Neural progenitor cell (in vitro differentiated cells): ENCODE data around the gene SLC30A2. TPM values are rescaled to one million over a fixed set of nuclear protein-coding genes. Genes with fewer than 3 reads are reported as not detected.
A peak's percentile ranks its signal among the peaks of the same experiment; 100 is the strongest.

Source experiments
- DNase-seq: peaks from one replicate; pipeline ENCODE4 v3.0.0-alpha.2; 2016; ENCODE audit warnings: low spot score
- H2AFZ ChIP-seq: fragments of 200-600 bp; sonication (generic); replicated peaks from 2 replicates; pipeline ENCODE4 v1.6.1; 2016; ENCODE audit warnings: antibody characterized with exemption
- H3F3A ChIP-seq: fragments of 200-600 bp; sonication (generic); 2 replicates; pipeline ENCODE4 v1.6.1; 2016; ENCODE audit warnings: antibody characterized with exemption, low read depth
- H3K27ac ChIP-seq: fragments of 200-600 bp; sonication (generic); 2 replicates; pipeline ENCODE4 v1.5.1; 2016; ENCODE audit warnings: mild to moderate bottlenecking
- H3K27me3 ChIP-seq: fragments of 200-600 bp; sonication (generic); 2 replicates; pipeline ENCODE4 v1.6.1; 2016; ENCODE audit warnings: mild to moderate bottlenecking, moderate library complexity
- H3K36me3 ChIP-seq: fragments of 200-600 bp; sonication (generic); 2 replicates; pipeline ENCODE4 v1.5.1; 2016
- H3K4me1 ChIP-seq: fragments of 200-600 bp; sonication (generic); 2 replicates; pipeline ENCODE4 v1.6.1; 2016; ENCODE audit warnings: mixed run types
- H3K4me2 ChIP-seq: fragments of 200-600 bp; sonication (generic); 2 replicates; pipeline ENCODE4 v1.6.1; 2016
- H3K4me3 ChIP-seq: fragments of 200-600 bp; sonication (generic); 2 replicates; pipeline ENCODE4 v1.5.1; 2016
- H3K79me2 ChIP-seq: fragments of 200-600 bp; sonication (generic); 2 replicates; pipeline ENCODE4 v1.6.1; 2016; ENCODE audit warnings: low read depth
- H3K9ac ChIP-seq: fragments of 200-600 bp; sonication (generic); 2 replicates; pipeline ENCODE4 v1.6.1; 2016
- H3K9me3 ChIP-seq: fragments of 200-600 bp; sonication (generic); 2 replicates; pipeline ENCODE4 v1.5.1; 2016; ENCODE audit warnings: low read depth
- H4K20me1 ChIP-seq: fragments of 200-600 bp; sonication (generic); 2 replicates; pipeline ENCODE4 v1.6.1; 2016; ENCODE audit warnings: low read depth
- H3K27ac Mint-ChIP-seq: 3 replicates; pipeline ENCODE4 v1.8.0; 2021; ENCODE audit warnings: mixed read lengths
- H3K27me3 Mint-ChIP-seq: 2 replicates; pipeline ENCODE4 v1.8.0; 2022; ENCODE audit warnings: low read depth, mild to moderate bottlenecking, inconsistent platforms, moderate library complexity, mixed read lengths; ENCODE audit not compliant: insufficient read depth
- H3K36me3 Mint-ChIP-seq: 3 replicates; pipeline ENCODE4 v1.8.0; 2021; ENCODE audit warnings: mixed read lengths
- H3K4me1 Mint-ChIP-seq: 3 replicates; pipeline ENCODE4 v1.8.0; 2021; ENCODE audit warnings: mixed read lengths
- H3K4me3 Mint-ChIP-seq: 3 replicates; pipeline ENCODE4 v1.8.0; 2021; ENCODE audit warnings: mild to moderate bottlenecking, moderate library complexity, mixed read lengths
- H3K9me3 Mint-ChIP-seq: 3 replicates; pipeline ENCODE4 v1.8.0; 2020; ENCODE audit warnings: mixed read lengths
- EZH2 ChIP-seq: fragments of 200-600 bp; sonication (generic); IDR thresholded peaks from 2 replicates; pipeline ENCODE4 v1.6.1; 2017; ENCODE audit warnings: antibody characterized with exemption, mild to moderate bottlenecking, moderate library complexity
- EZH2phosphoT487 ChIP-seq: fragments of 200-600 bp; sonication (generic); IDR thresholded peaks from 2 replicates; pipeline ENCODE4 v1.6.1; 2017; ENCODE audit warnings: antibody characterized with exemption
- total RNA-seq: library from RNA; depleted of rRNA; stranded (reverse); fragments of >200 nt; gene quantifications from 2 replicates; pipeline ENCODE4 v1.2.3, GENCODE V29; 2015; ENCODE audit warnings: low replicate concordance
- TF ChIP-seq, protein P1 (sequence below): fragments of 200-600 bp; sonication (generic); IDR thresholded peaks from 2 replicates; pipeline ENCODE4 v1.5.1; 2017; ENCODE audit warnings: antibody characterized with exemption, mild to moderate bottlenecking

The SLC30A2 gene
- total RNA-seq, 1 donor from 2014 or later, result not detected

DNA sequence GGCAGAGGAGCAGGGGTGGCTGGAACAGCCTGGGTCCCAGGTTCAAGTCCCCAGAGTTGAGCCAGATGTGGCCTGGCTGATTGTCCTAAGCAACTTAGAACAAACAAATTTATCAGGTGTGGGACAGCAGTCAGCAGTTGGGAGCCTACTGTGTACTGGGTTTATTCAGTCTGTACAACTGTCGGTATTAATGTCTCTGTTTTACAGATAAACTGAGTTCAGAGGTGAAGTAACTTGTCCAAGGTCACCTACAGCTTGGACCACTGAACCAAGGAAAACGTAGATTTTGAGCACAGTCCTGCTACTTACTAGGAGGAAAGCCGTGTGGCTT is 36.1 kb upstream of the SLC30A2 start:
- H2AFZ ChIP-seq, result no peak overlapping the region
- Mint-ChIP-seq H3K27ac (no peak overlapping the region), H3K4me3 (no peak overlapping the region), H3K4me1 (peaks cover 11% of the 10 kb centered on the region), H3K36me3 (no peaks in the 10 kb centered on the region), H3K9me3 (no peaks in the 10 kb centered on the region), H3K27me3 (peaks cover 13% of the 10 kb centered on the region)
- no peaks in the 10 kb centered on the region for H3K9me3 ChIP-seq
- no peak overlapping the region for H3K4me2 ChIP-seq
- H3K79me2 ChIP-seq, result no peaks in the 10 kb centered on the region
- no peaks in the 10 kb centered on the region for H3F3A ChIP-seq
- TF ChIP-seq, protein P1, sequence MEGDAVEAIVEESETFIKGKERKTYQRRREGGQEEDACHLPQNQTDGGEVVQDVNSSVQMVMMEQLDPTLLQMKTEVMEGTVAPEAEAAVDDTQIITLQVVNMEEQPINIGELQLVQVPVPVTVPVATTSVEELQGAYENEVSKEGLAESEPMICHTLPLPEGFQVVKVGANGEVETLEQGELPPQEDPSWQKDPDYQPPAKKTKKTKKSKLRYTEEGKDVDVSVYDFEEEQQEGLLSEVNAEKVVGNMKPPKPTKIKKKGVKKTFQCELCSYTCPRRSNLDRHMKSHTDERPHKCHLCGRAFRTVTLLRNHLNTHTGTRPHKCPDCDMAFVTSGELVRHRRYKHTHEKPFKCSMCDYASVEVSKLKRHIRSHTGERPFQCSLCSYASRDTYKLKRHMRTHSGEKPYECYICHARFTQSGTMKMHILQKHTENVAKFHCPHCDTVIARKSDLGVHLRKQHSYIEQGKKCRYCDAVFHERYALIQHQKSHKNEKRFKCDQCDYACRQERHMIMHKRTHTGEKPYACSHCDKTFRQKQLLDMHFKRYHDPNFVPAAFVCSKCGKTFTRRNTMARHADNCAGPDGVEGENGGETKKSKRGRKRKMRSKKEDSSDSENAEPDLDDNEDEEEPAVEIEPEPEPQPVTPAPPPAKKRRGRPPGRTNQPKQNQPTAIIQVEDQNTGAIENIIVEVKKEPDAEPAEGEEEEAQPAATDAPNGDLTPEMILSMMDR, result no peak
- no peak for TF ChIP-seq EZH2
- no peak for TF ChIP-seq EZH2phosphoT487
- H3K4me3 ChIP-seq, result no peak overlapping the region
- H3K27me3 ChIP-seq, result peaks cover 13% of the 10 kb centered on the region
- H3K36me3 ChIP-seq, result no peaks in the 10 kb centered on the region
- no peak overlapping the region for H3K9ac ChIP-seq
- H3K27ac ChIP-seq, result no peak overlapping the region
- no peaks in the 10 kb centered on the region for H4K20me1 ChIP-seq
- peaks cover 4% of the 10 kb centered on the region for H3K4me1 ChIP-seq
- no peak for DNase-seq

DNA sequence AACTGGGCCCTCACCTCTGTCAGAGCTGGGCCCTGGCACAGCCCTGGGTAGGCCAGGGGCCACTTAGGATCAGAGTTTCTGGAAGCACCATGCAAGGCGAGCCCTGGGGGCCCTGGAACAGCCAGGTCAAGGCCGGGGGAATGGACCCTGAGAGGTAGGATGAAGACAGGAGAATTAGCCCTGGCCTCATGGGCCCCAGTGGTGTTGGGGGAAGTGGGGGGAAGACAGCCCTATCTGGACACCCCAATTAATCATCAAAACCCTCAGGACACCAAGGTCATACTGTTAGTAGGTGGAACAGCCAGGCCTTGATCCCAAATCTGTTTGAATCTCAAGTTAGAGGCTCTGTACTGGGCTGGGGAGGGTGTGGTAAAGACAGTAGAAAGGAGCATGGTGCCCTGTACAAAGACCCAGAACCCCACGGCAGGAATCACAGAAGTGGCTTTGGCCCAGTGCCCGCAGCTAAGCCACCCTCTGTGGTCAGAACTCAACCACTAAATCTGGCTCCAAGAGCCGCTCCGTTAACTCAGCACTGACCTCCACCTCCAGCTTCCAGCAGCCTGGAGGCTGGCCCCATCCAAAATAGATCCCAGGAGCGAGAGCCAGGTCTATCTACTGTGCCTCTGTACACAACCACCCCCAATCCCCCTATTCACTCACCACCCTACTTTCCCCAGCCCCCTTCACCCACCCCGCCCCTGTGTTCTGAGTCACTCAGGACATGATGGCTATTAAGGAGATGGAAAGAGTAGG is 35.5 kb upstream of the SLC30A2 start:
- H3K79me2 ChIP-seq, result no peaks in the 10 kb centered on the region
- no peaks in the 10 kb centered on the region for H3K36me3 ChIP-seq
- H3K4me2 ChIP-seq, result no peak overlapping the region
- H3K9me3 ChIP-seq, result no peaks in the 10 kb centered on the region
- H3K9ac ChIP-seq, result no peak overlapping the region
- Mint-ChIP-seq H3K27ac (peak overlapping the region; percentile 33), H3K27me3 (peaks cover 12% of the 10 kb centered on the region), H3K4me3 (no peak overlapping the region), H3K9me3 (no peaks in the 10 kb centered on the region), H3K4me1 (peaks cover 11% of the 10 kb centered on the region), H3K36me3 (no peaks in the 10 kb centered on the region)
- no peaks in the 10 kb centered on the region for H3F3A ChIP-seq
- H4K20me1 ChIP-seq, result no peaks in the 10 kb centered on the region
- H3K4me1 ChIP-seq, result peaks cover 4% of the 10 kb centered on the region
- H3K27ac ChIP-seq, result no peak overlapping the region
- no peak overlapping the region for H2AFZ ChIP-seq
- peaks cover 13% of the 10 kb centered on the region for H3K27me3 ChIP-seq
- DNase-seq, result no peak
- no peak overlapping the region for H3K4me3 ChIP-seq
- TF ChIP-seq EZH2 (no peak), EZH2phosphoT487 (no peak)
- TF ChIP-seq, protein P1, result no peak

DNA sequence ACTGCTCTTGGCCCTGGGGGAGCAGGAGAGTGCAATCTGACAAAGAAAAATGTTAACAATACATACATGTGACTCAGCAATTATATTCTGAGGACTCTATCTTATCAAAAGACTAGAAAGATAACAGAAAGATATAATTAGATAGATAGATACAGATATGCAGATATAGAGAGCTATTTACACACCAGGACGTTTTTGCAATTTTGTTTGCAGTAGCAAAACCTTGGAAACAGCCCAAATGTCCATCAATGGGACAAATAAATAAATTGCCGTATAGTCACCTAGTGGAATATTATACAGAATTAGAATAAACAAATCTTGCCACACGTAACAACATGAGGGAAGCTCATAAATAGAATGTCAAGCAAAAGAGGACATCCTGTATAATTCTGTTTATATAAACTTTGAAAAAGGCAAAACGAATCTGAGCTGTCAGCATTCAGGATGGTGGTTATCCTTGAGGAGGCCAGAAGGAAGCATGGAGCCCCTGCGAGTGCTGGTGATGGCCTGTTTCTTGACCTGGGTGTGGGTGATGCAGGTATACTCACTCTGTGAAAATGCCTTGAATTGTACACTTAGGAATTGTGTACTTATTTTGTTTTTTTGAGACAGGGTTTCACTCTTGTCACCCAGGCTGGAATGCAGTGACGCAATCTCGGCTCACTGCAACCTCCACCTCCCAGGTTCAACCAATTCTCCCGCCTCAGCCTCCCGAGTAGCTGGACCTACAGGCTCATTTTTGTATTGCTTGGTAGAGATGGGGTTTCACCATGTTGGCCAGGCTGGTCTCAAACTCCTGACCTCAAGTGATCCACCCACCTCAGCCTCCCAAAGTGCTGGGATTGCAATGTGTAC is 34.3 kb upstream of the SLC30A2 start:
- H3K9ac ChIP-seq, result no peak overlapping the region
- H3K27me3 ChIP-seq, result peaks cover 13% of the 10 kb centered on the region
- H4K20me1 ChIP-seq, result no peaks in the 10 kb centered on the region
- Mint-ChIP-seq H3K4me3 (no peak overlapping the region), H3K9me3 (no peaks in the 10 kb centered on the region), H3K4me1 (peaks cover 11% of the 10 kb centered on the region), H3K27me3 (peaks cover 10% of the 10 kb centered on the region), H3K36me3 (no peaks in the 10 kb centered on the region), H3K27ac (no peak overlapping the region)
- TF ChIP-seq, protein P1, result no peak
- TF ChIP-seq EZH2phosphoT487 (no peak), EZH2 (no peak)
- no peak overlapping the region for H3K4me2 ChIP-seq
- H3K79me2 ChIP-seq, result no peaks in the 10 kb centered on the region
- no peaks in the 10 kb centered on the region for H3K9me3 ChIP-seq
- H3K36me3 ChIP-seq, result no peaks in the 10 kb centered on the region
- H3K27ac ChIP-seq, result no peak overlapping the region
- DNase-seq, result no peak
- H2AFZ ChIP-seq, result no peak overlapping the region
- H3K4me1 ChIP-seq, result peaks cover 4% of the 10 kb centered on the region
- no peaks in the 10 kb centered on the region for H3F3A ChIP-seq
- H3K4me3 ChIP-seq, result no peak overlapping the region
